ENCODE results near the gene DAB2IP.

DNA sequence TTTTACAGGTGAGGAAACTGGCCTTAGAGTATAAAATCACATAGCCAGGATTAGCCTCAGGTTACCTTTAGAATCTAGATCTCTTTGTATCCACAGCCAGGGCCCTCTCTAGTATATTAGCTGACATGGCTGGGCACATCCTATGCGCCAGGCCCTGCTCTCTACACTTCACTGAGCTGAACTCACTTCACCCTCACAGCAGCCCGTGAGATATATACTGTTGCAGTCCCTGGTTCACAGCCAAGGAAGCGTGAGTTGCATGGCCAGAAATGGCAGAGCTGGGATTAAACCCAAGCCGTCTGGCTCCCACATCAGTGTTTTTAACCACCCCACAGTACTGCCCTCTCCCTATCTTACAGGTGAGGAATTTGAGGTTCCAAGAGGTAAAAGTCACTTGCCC lies 58.4 kb downstream of the DAB2IP start:
- TF ChIP-seq POLR2A (IDR thresholded peaks at IDR 0.05) (no peak), CTCF (IDR thresholded peaks at IDR 0.05) (no peak)

Measured in prostate gland (tissue), 2 donors.